Activated B cell treated with CpG ODN at 0.5 μM for 24 hours (primary cell): Measurements from ENCODE around the gene ADRA2B. TPM values are rescaled to one million over a fixed set of nuclear protein-coding genes. Genes with fewer than 3 reads are reported as not detected.
A peak's percentile ranks its signal among the peaks of the same experiment; 100 is the strongest.

Source experiments
- ATAC-seq: fragments of 200-7000 bp; cut with Tn5 transposase; one replicate; pipeline ENCODE4 v1.10.0; 2021; ENCODE audit warnings: low read depth, mild to moderate bottlenecking, moderate library complexity
- CTCF ChIA-PET: fragments of 350-600 bp; sonication (Branson Sonifier 250); formaldehyde crosslinking; loops from one replicate; lab custom pipeline; 2021; ENCODE audit warnings: antibody characterized with exemption; lab: Charles Lee
- POLR2A ChIA-PET: fragments of 350-600 bp; sonication (Branson Sonifier 250); formaldehyde crosslinking; loops from one replicate; lab custom pipeline; 2021; ENCODE audit warnings: antibody characterized with exemption; lab: Charles Lee
- DNase-seq: peaks from one replicate; pipeline ENCODE4 v3.0.0; 2022
- H3K27ac Mint-ChIP-seq: one replicate; pipeline ENCODE4 v1.8.0; 2020; ENCODE audit warnings: mixed read lengths
- H3K27me3 Mint-ChIP-seq: one replicate; pipeline ENCODE4 v1.8.0; 2021; ENCODE audit warnings: mixed read lengths
- H3K36me3 Mint-ChIP-seq: one replicate; pipeline ENCODE4 v1.8.0; 2021; ENCODE audit warnings: low read depth, mixed read lengths
- H3K4me1 Mint-ChIP-seq: one replicate; pipeline ENCODE4 v1.8.0; 2021; ENCODE audit warnings: mixed read lengths
- H3K4me3 Mint-ChIP-seq: one replicate; pipeline ENCODE4 v1.8.0; 2020; ENCODE audit warnings: mild to moderate bottlenecking, mixed read lengths
- H3K9me3 Mint-ChIP-seq: one replicate; pipeline ENCODE4 v1.8.0; 2020; ENCODE audit warnings: mixed read lengths
- CTCF ChIP-seq: fragments of 200-600 bp; IDR thresholded peaks from one replicate; pipeline ENCODE4 v1.8.0; 2022; ENCODE audit warnings: antibody characterized with exemption, mild to moderate bottlenecking
- intact Hi-C: fragments of 100-400 bp; cut with micrococcal nuclease; formaldehyde crosslinking; loops from one replicate; pipeline ENCODE4 v1.15.1; 2024
- total RNA-seq: library from RNA; stranded (reverse); gene quantifications from 2 replicates; pipeline ENCODE4 v1.2.3, GENCODE V29; 2022

ADRA2B gene
- total RNA-seq, 1 donor from 2014 or later: 0.11 TPM

- Mint-ChIP-seq H3K9me3 (no peaks in the 10 kb centered on the region), H3K27ac (peak overlapping the region; percentile 98), H3K4me1 (peaks cover 70% of the 10 kb centered on the region), H3K27me3 (no peaks in the 10 kb centered on the region), H3K36me3 (peaks cover 29% of the 10 kb centered on the region), H3K4me3 (peak overlapping the region; percentile 85)
- POLR2A ChIA-PET: interaction anchor here (0.9 to 14.1 kb wide), 13 partner anchors 12 to 392 kb away, joined by 3 to 534 read pairs (median 6); partner anchors contain the start of genes ARID5A, CIAO1, STARD7 and TMEM127
- intact Hi-C loops: loop anchor here (1.0 to 5.0 kb wide), 4 partner anchors 18 to 391 kb away; partner anchors contain the start of genes ARID5A and STARD7
- ATAC-seq (peak; percentile 40), DNase-seq (peak; percentile 84)
- TF ChIP-seq CTCF: no peak
- CTCF ChIA-PET: interaction anchor here (0.7 to 11.0 kb wide), 9 partner anchors 8 to 87 kb away, joined by 3 to 511 read pairs (median 5); partner anchors contain the start of genes ASTL and STARD7
These were observed 29.9 kb upstream of the ADRA2B start for GRCh38 chr2:96146153-96146880.

DNA sequence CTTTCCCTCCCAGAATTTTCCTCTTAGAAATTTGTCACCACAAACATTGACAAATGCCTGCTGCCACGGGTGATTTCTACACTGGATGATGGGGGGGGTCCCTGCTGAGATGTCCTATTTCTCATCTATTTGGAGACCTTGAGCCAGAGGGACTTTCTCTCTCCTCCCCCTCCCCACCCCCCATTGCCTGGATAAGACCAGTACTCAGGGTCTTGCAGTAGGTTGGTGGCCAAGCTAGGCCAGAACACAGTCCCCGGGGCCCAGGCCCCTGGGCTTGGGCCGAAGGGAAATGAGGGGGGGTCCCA is 29.4 kb upstream of the ADRA2B start:
- peak overlapping the region; percentile 98 for H3K27ac Mint-ChIP-seq
- DNase-seq (no peak), ATAC-seq (peak; percentile 2)

GRCh38 chr2:96145036-96145847 is 28.9 kb upstream of the ADRA2B start, which contains the start of gene DUSP2:
Gene DUSP2, minus strand, starts transcription at chr2:96145440. Its CDS starts 86 bp downstream, at chr2:96145354.
- DNase-seq (peak; percentile 92), ATAC-seq (peak; percentile 58)
- peaks cover 29% of the 10 kb centered on the region for H3K36me3 Mint-ChIP-seq
- H3K9me3 Mint-ChIP-seq: no peaks in the 10 kb centered on the region
- ChIA-PET CTCF (interaction anchor here (1.0 to 11.0 kb wide), 5 partner anchors 13 to 88 kb away, joined by 3 to 511 read pairs (median 3); partner anchors contain the start of gene STARD7), POLR2A (interaction anchor here (0.6 to 14.1 kb wide), 16 partner anchors 13 to 393 kb away, joined by 3 to 534 read pairs (median 6); partner anchors contain the start of genes ARID5A, CIAO1, STARD7 and TMEM127)
- peak within 1 kb of the TSS; percentile 93 for H3K4me3 Mint-ChIP-seq
- peak within 1 kb of the TSS; percentile 98 for H3K27ac Mint-ChIP-seq
- peaks cover 71% of the 10 kb centered on the region for H3K4me1 Mint-ChIP-seq
- TF ChIP-seq CTCF: no peak
- intact Hi-C loops: loop anchor here (1.0 to 5.0 kb wide), 3 partner anchors 121 to 392 kb away; partner anchors contain the start of genes ARID5A and CIAO1
- H3K27me3 Mint-ChIP-seq: no peaks in the 10 kb centered on the region

More for the DNA sequence above, 29.4 kb upstream of the ADRA2B start:
- Mint-ChIP-seq H3K4me1 (peaks cover 67% of the 10 kb centered on the region), H3K9me3 (no peaks in the 10 kb centered on the region), H3K36me3 (peaks cover 29% of the 10 kb centered on the region), H3K4me3 (peak overlapping the region; percentile 85), H3K27me3 (no peaks in the 10 kb centered on the region)
- POLR2A ChIA-PET: interaction anchor here (0.9 to 14.1 kb wide), 13 partner anchors 12 to 393 kb away, joined by 3 to 534 read pairs (median 6); partner anchors contain the start of genes ARID5A, CIAO1, STARD7 and TMEM127
- CTCF ChIA-PET: interaction anchor here (1.0 to 11.0 kb wide), 5 partner anchors 12 to 88 kb away, joined by 3 to 511 read pairs (median 3); partner anchors contain the start of gene STARD7
- intact Hi-C loops: loop anchor here (1.0 to 5.0 kb wide), 5 partner anchors 19 to 392 kb away; partner anchors contain the start of genes ARID5A, CIAO1 and STARD7
- no peak for TF ChIP-seq CTCF

DNA sequence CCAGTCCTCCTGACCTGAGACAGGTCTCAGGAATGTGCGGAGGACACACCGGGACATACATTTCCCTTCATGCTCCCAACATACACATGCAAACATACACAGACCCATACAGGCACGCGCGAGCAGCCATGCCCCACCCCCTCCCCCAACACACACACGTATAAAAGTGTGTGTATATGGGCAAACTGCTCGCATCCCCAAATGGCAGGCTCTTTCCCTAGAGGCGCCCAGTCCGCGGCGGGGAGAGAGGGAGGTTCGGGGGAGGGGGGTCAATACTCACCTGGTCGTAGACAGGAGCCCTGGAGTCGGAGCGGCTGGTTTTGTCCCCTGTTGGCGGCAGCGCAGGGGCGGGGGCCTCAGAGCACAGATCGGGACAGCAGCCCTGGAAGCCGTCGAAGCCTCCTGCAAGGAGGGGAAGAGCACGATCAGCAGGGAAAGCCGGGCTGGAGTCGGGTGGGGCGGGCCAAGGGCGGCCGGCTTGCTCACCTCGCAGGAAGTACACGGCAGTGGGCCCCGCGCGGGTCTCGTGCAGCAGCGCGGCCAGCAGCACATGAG is 28.2 kb upstream of the ADRA2B start:
- ChIA-PET POLR2A (interaction anchor here (0.6 to 14.1 kb wide), 12 partner anchors 8 to 724 kb away, joined by 3 to 534 read pairs (median 6); partner anchors contain the start of gene STARD7), CTCF (interaction anchor here (1.3 to 11.0 kb wide), 3 partner anchors 14 to 89 kb away, joined by 3 to 511 read pairs (median 21); no protein-coding TSS in a partner anchor)
- DNase-seq: no peak
- TF ChIP-seq CTCF: no peak
- H3K4me3 Mint-ChIP-seq: peak overlapping the region; percentile 93
- peak; percentile 0 for ATAC-seq
- no peaks in the 10 kb centered on the region for H3K9me3 Mint-ChIP-seq
- peak overlapping the region; percentile 91 for H3K27ac Mint-ChIP-seq
- H3K27me3 Mint-ChIP-seq: no peaks in the 10 kb centered on the region
- intact Hi-C loops: loop anchor here (1.0 to 5.0 kb wide), 3 partner anchors 122 to 393 kb away; partner anchors contain the start of genes ARID5A and CIAO1
- peaks cover 29% of the 10 kb centered on the region for H3K36me3 Mint-ChIP-seq
- H3K4me1 Mint-ChIP-seq: peaks cover 73% of the 10 kb centered on the region
